GM19395 (cell line): Measurements from ENCODE around the gene CGNL1.

Source experiments
- ATAC-seq: cut with Tn5 transposase; IDR thresholded peaks from one replicate; pipeline ENCODE4 v1.9.1; 2021; ENCODE audit warnings: mild to moderate bottlenecking, moderate library complexity; ENCODE audit not compliant: unreplicated experiment

The CGNL1 gene

GRCh38 chr15:57348081-57348480 lies 28.2 kb upstream of the CGNL1 start:
- no peak for ATAC-seq

GRCh38 chr15:57352535-57353316 lies 23.6 kb upstream of the CGNL1 start:
- ATAC-seq: no peak

- no peak for ATAC-seq
These were observed 22.9 kb upstream of the CGNL1 start for GRCh38 chr15:57353317-57353804.

- ATAC-seq: no peak
These were observed 21.7 kb upstream of the CGNL1 start for GRCh38 chr15:57354436-57355123.

GRCh38 chr15:57355259-57355658 lies 21.0 kb upstream of the CGNL1 start:
- ATAC-seq: no peak

- ATAC-seq: no peak
These were observed 20.1 kb upstream of the CGNL1 start for GRCh38 chr15:57356178-57356577.

- no peak for ATAC-seq
These were observed 19.7 kb upstream of the CGNL1 start for GRCh38 chr15:57356636-57357035.

- ATAC-seq: no peak
These were observed 18.5 kb upstream of the CGNL1 start for GRCh38 chr15:57357799-57358198.

GRCh38 chr15:57358571-57358970 lies 17.7 kb upstream of the CGNL1 start:
- ATAC-seq: no peak

- no peak for ATAC-seq
These were observed 12.6 kb upstream of the CGNL1 start for GRCh38 chr15:57363661-57364060.

GRCh38 chr15:57364282-57365007 lies 11.9 kb upstream of the CGNL1 start:
- no peak for ATAC-seq

GRCh38 chr15:57367556-57367955 lies 8.7 kb upstream of the CGNL1 start:
- no peak for ATAC-seq

- ATAC-seq: no peak
These were observed 5.4 kb upstream of the CGNL1 start for GRCh38 chr15:57370929-57371328.

- no peak for ATAC-seq
These were observed 2.9 kb upstream of the CGNL1 start for GRCh38 chr15:57373251-57373881.

GRCh38 chr15:57373882-57374276 lies 2.4 kb upstream of the CGNL1 start:
- ATAC-seq: no peak

- no peak for ATAC-seq
These were observed 582 bp downstream of the CGNL1 start for GRCh38 chr15:57376696-57377477.

- no peak for ATAC-seq
These were observed 1.2 kb downstream of the CGNL1 start for GRCh38 chr15:57377478-57377847.

- ATAC-seq: no peak
These were observed 3.2 kb downstream of the CGNL1 start for GRCh38 chr15:57379487-57379886.

GRCh38 chr15:57380854-57381253 lies 4.5 kb downstream of the CGNL1 start:
- ATAC-seq: no peak

GRCh38 chr15:57382215-57382614 lies 5.9 kb downstream of the CGNL1 start:
- ATAC-seq: no peak
